Measurements from ENCODE around the gene RALGPS2. TPM values are rescaled to one million over a fixed set of nuclear protein-coding genes. Genes with fewer than 3 reads are reported as not detected.
A peak's percentile ranks its signal among the peaks of the same experiment; 100 is the strongest.

RALGPS2 gene
- total and polyA plus RNA-seq, 2 of the 13 experiments (the other 11 are each of a cell fraction or from before 2014, with no cell fraction given) = 15.6 to 36.0 TPM

GRCh38 chr1:178916448-178917174 lies 191.6 kb downstream of the RALGPS2 start (continued):
- TF ChIP-seq ZSCAN12 (CRISPR knock-in tag; IDR thresholded peaks at IDR 0.05) = 0 out of 2 replicates have a peak, but pooled peaks have one; percentile 22
- TF ChIP-seq ZBTB4 (CRISPR knock-in tag; IDR thresholded peaks at IDR 0.05; ENCODE audit: borderline replicate concordance) = no peak
- no peak for TF ChIP-seq ZNF713 (CRISPR knock-in tag; IDR thresholded peaks at IDR 0.05)
- peak; percentile 64; the same call in 1 of the 2 replicates for TF ChIP-seq AHDC1 (CRISPR knock-in tag; IDR thresholded peaks at IDR 0.05; ENCODE audit: borderline replicate concordance)
- peak; percentile 39 to 62; a peak in 2 of 4 replicates for TF ChIP-seq POLR2A (IDR thresholded peaks at IDR 0.05; ENCODE audit: insufficient read depth in 1 of 2, low read depth in 2 of 2, low read length in 2 of 2)
- peak; percentile 94 for TF ChIP-seq FOXP4 (CRISPR knock-in tag; IDR thresholded peaks at IDR 0.05)
- TF ChIP-seq ZNF256 (CRISPR knock-in tag; conservative IDR thresholded peaks at IDR 0.05) = no peak
- peak; percentile 67 for TF ChIP-seq HNF1A (IDR thresholded peaks at IDR 0.05; ENCODE audit: low read depth)
- TF ChIP-seq HNF1A (CRISPR knock-in tag; IDR thresholded peaks at IDR 0.05; ENCODE audit: borderline replicate concordance) = peak; percentile 40; the same call in 1 of the 2 replicates
- TF ChIP-seq CREM (IDR thresholded peaks at IDR 0.05) = peak; percentile 49
- no peak for TF ChIP-seq CREM (CRISPR knock-in tag; IDR thresholded peaks at IDR 0.05)

All from HepG2 (cell line).